ENCODE measurements around the gene CCL4L2.
"Not testable (repeated sequence)": the region's sequence is repeated elsewhere in the genome, so short reads cannot be mapped to it uniquely, and the experiment has no call there.

CCL4L2 gene

GRCh38 chr17:36221581-36222100, 10.8 kb downstream of the CCL4L2 start:
- not testable (repeated sequence) for DNase-seq (ENCODE audit: low read depth)

GRCh38 chr17:36222967-36223366, 12.1 kb downstream of the CCL4L2 start:
- not testable (repeated sequence) for DNase-seq (ENCODE audit: low read depth)

- DNase-seq (ENCODE audit: low read depth): not testable (repeated sequence)
Measured at GRCh38 chr17:36229644-36230043, 18.8 kb downstream of the CCL4L2 start.

DNA sequence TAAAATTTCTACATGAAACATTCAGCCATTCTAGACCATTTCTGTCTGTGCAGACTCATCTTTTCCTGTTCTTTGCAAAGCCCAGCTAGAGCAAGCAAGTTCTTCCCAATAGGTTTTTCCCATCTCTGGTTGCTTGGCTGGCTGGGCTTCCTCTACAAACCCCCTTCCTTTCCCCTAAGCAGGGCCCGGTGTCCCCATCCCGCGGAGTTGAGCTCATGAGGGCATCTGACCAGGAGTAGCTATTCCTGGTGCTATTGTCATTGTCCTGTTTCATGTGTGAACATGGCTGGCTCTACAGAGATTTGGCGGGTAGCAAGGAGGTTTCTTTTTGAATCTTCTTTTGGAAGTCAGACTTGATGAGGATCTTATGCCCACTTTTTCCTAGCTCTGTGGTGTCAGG, 31.2 kb downstream of the CCL4L2 start:
- not testable (repeated sequence) for DNase-seq (ENCODE audit: low read depth)

All from activated T-helper 9 cell treated with anti-CD3 and anti-CD28 coated beads, Interleukin-2, amount 50 U/mL, for 16 hours (primary cell).